Progenitor cell of endocrine pancreas (in vitro differentiated cells): ENCODE data around the gene ZNF76. TPM values are rescaled to one million over a fixed set of nuclear protein-coding genes. Genes with fewer than 3 reads are reported as not detected.

Source experiments
- DNase-seq: peaks from one replicate; pipeline ENCODE4 v3.0.0; 2021; ENCODE audit warnings: low spot score; ENCODE audit not compliant: unreplicated experiment
- H3K27ac Mint-ChIP-seq: 2 replicates; pipeline ENCODE4 v1.8.0; 2021; ENCODE audit warnings: mild to moderate bottlenecking, moderate library complexity, mixed read lengths
- H3K27me3 Mint-ChIP-seq: 2 replicates; pipeline ENCODE4 v1.8.0; 2021; ENCODE audit warnings: mixed read lengths
- H3K36me3 Mint-ChIP-seq: 2 replicates; pipeline ENCODE4 v1.8.0; 2022; ENCODE audit warnings: mixed read lengths; ENCODE audit not compliant: insufficient read depth
- H3K4me1 Mint-ChIP-seq: 2 replicates; pipeline ENCODE4 v1.8.0; 2021; ENCODE audit warnings: low read depth, mixed read lengths
- H3K4me3 Mint-ChIP-seq: 2 replicates; pipeline ENCODE4 v1.8.0; 2021; ENCODE audit warnings: low read depth, mild to moderate bottlenecking, moderate library complexity, mixed read lengths
- H3K9me3 Mint-ChIP-seq: 2 replicates; pipeline ENCODE4 v1.8.0; 2021; ENCODE audit warnings: low read depth, mixed read lengths
- CTCF ChIP-seq: fragments of 200-600 bp; sonication (generic); IDR thresholded peaks from one replicate; pipeline ENCODE4 v1.5.0; 2021; ENCODE audit warnings: antibody characterized with exemption, mild to moderate bottlenecking; ENCODE audit not compliant: unreplicated experiment
- total RNA-seq: library from RNA; stranded (reverse); gene quantifications from 2 replicates; pipeline ENCODE4 v1.2.1, GENCODE V29; 2021

ZNF76 gene
- total RNA-seq, 1 donor from 2014 or later: 61.2 TPM

GRCh38 chr6:35298625-35299140, 39.1 kb downstream of the ZNF76 start:
- Mint-ChIP-seq H3K4me1 (peaks cover 6% of the 10 kb centered on the region), H3K4me3 (no peak overlapping the region), H3K36me3 (peaks cover 7% of the 10 kb centered on the region), H3K27ac (no peak overlapping the region), H3K27me3 (peaks cover 4% of the 10 kb centered on the region), H3K9me3 (no peaks in the 10 kb centered on the region)
- TF ChIP-seq CTCF: no peak
- DNase-seq: no peak

- Mint-ChIP-seq H3K4me1 (peaks cover 6% of the 10 kb centered on the region), H3K27ac (no peak overlapping the region), H3K27me3 (peaks cover 4% of the 10 kb centered on the region), H3K4me3 (no peak overlapping the region), H3K36me3 (peaks cover 3% of the 10 kb centered on the region), H3K9me3 (no peaks in the 10 kb centered on the region)
- no peak for DNase-seq
- TF ChIP-seq CTCF: no peak
These were observed 40.1 kb downstream of the ZNF76 start for GRCh38 chr6:35299674-35300073.

- Mint-ChIP-seq H3K27ac (no peak overlapping the region), H3K4me3 (no peak overlapping the region), H3K27me3 (peaks cover 4% of the 10 kb centered on the region), H3K9me3 (no peaks in the 10 kb centered on the region), H3K36me3 (peaks cover 2% of the 10 kb centered on the region), H3K4me1 (peaks cover 6% of the 10 kb centered on the region)
- TF ChIP-seq CTCF: no peak
- DNase-seq: no peak
These were observed 41.3 kb downstream of the ZNF76 start for GRCh38 chr6:35300848-35301247.

GRCh38 chr6:35302604-35303241, 43.2 kb downstream of the ZNF76 start:
- Mint-ChIP-seq H3K4me3 (no peak overlapping the region), H3K27me3 (peaks cover 4% of the 10 kb centered on the region)

GRCh38 chr6:35304299-35304698, 44.8 kb downstream of the ZNF76 start:
- H3K4me1 Mint-ChIP-seq: peaks cover 4% of the 10 kb centered on the region
- no peak for TF ChIP-seq CTCF
- peaks cover 4% of the 10 kb centered on the region for H3K27me3 Mint-ChIP-seq
- no peaks in the 10 kb centered on the region for H3K36me3 Mint-ChIP-seq
- H3K27ac Mint-ChIP-seq: no peak overlapping the region
- H3K4me3 Mint-ChIP-seq: no peak overlapping the region
- H3K9me3 Mint-ChIP-seq: no peaks in the 10 kb centered on the region
- no peak for DNase-seq

More at GRCh38 chr6:35302604-35303241, 43.2 kb downstream of the ZNF76 start:
- Mint-ChIP-seq H3K36me3 (no peaks in the 10 kb centered on the region), H3K27ac (peak overlapping the region; percentile 57), H3K4me1 (peaks cover 4% of the 10 kb centered on the region), H3K9me3 (no peaks in the 10 kb centered on the region)
- no peak for TF ChIP-seq CTCF
- no peak for DNase-seq
